SK-N-SH treated with all-trans-retinoic acid at 6 μM for 48 hours (cell line): ENCODE measurements around the gene C1D.

ENCODE experiments used
- BACH2 ChIP-seq: fragments of 250-450 bp; sonication (Bioruptor Pico); IDR thresholded peaks from 2 replicates; pipeline ENCODE4 v1.9.0; 2021; ENCODE audit warnings: mild to moderate bottlenecking, borderline replicate concordance
- CREB5 ChIP-seq: fragments of 250-450 bp; sonication (Bioruptor Pico); IDR thresholded peaks from 2 replicates; pipeline ENCODE4 v1.5.1; 2020; ENCODE audit warnings: low read depth, mild to moderate bottlenecking, moderate library complexity
- CSDC2 ChIP-seq: fragments of 250-450 bp; sonication (Bioruptor Pico); IDR thresholded peaks from 2 replicates; pipeline ENCODE4 v1.5.0; 2020; ENCODE audit warnings: mild to moderate bottlenecking, moderate library complexity
- ESRRG ChIP-seq: fragments of 250-450 bp; sonication (Bioruptor Pico); IDR thresholded peaks from 2 replicates; pipeline ENCODE4 v1.6.1; 2021; ENCODE audit warnings: mild to moderate bottlenecking
- GLIS3 ChIP-seq: fragments of 250-450 bp; sonication (Bioruptor Pico); IDR thresholded peaks from 2 replicates; pipeline ENCODE4 v1.5.0; 2020; ENCODE audit warnings: mild to moderate bottlenecking, moderate library complexity
- OSR1 ChIP-seq: fragments of 250-450 bp; sonication (Bioruptor Pico); IDR thresholded peaks from 2 replicates; pipeline ENCODE4 v1.8.0; 2022; ENCODE audit warnings: moderate library complexity, mild to moderate bottlenecking, inconsistent platforms
- PPARA ChIP-seq: fragments of 250-450 bp; sonication (Bioruptor Pico); IDR thresholded peaks from 2 replicates; pipeline ENCODE4 v1.5.0; 2020; ENCODE audit warnings: mild to moderate bottlenecking, borderline replicate concordance
- RARB ChIP-seq: fragments of 250-450 bp; sonication (Bioruptor Pico); IDR thresholded peaks from 2 replicates; pipeline ENCODE4 v1.8.0; 2021; ENCODE audit warnings: mild to moderate bottlenecking, moderate library complexity
- SNAI2 ChIP-seq: fragments of 250-450 bp; sonication (Bioruptor Pico); IDR thresholded peaks from 2 replicates; pipeline ENCODE4 v1.5.0; 2020; ENCODE audit warnings: mild to moderate bottlenecking, moderate library complexity
- ZFP3 ChIP-seq: fragments of 250-450 bp; sonication (Bioruptor Pico); IDR thresholded peaks from 2 replicates; pipeline ENCODE4 v1.5.0; 2020; ENCODE audit warnings: mild to moderate bottlenecking, moderate library complexity
- ZFP30 ChIP-seq: fragments of 450-650 bp; formaldehyde crosslinking; IDR thresholded peaks from 2 replicates; pipeline ENCODE4 v1.5.0; 2022; ENCODE audit warnings: mild to moderate bottlenecking, moderate library complexity
- TF ChIP-seq, protein P1 (sequence below): fragments of 250-450 bp; sonication (Bioruptor Pico); IDR thresholded peaks from 2 replicates; pipeline ENCODE4 v1.8.0; 2020; ENCODE audit warnings: mild to moderate bottlenecking, moderate library complexity, borderline replicate concordance

GRCh38 chr2:68110102-68110501 is 47.3 kb upstream of the C1D start:
- TF ChIP-seq RARB (CRISPR knock-in tag) (no peak), OSR1 (CRISPR knock-in tag) (no peak), CSDC2 (CRISPR knock-in tag) (no peak), ZFP30 (no peak), ZFP3 (CRISPR knock-in tag) (no peak), SNAI2 (CRISPR knock-in tag) (no peak), BACH2 (CRISPR knock-in tag) (no peak), ESRRG (CRISPR knock-in tag) (no peak), PPARA (CRISPR knock-in tag) (no peak), GLIS3 (no peak), CREB5 (CRISPR knock-in tag) (no peak)
- TF ChIP-seq, protein P1, sequence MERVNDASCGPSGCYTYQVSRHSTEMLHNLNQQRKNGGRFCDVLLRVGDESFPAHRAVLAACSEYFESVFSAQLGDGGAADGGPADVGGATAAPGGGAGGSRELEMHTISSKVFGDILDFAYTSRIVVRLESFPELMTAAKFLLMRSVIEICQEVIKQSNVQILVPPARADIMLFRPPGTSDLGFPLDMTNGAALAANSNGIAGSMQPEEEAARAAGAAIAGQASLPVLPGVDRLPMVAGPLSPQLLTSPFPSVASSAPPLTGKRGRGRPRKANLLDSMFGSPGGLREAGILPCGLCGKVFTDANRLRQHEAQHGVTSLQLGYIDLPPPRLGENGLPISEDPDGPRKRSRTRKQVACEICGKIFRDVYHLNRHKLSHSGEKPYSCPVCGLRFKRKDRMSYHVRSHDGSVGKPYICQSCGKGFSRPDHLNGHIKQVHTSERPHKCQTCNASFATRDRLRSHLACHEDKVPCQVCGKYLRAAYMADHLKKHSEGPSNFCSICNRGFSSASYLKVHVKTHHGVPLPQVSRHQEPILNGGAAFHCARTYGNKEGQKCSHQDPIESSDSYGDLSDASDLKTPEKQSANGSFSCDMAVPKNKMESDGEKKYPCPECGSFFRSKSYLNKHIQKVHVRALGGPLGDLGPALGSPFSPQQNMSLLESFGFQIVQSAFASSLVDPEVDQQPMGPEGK: no peak
